Osteoblast (primary cell): ENCODE measurements around the gene CUX1. TPM values are rescaled to one million over a fixed set of nuclear protein-coding genes. Genes with fewer than 3 reads are reported as not detected.

ENCODE experiments used
- DNase-seq: peaks from one replicate; pipeline ENCODE4 v3.0.0; 2011; ENCODE audit warnings: low spot score, mixed read lengths; ENCODE audit not compliant: insufficient read length; ENCODE audit errors: missing footprints
- H2AFZ ChIP-seq: 2 replicates; pipeline ENCODE4 v1.6.0; 2011; ENCODE audit warnings: mild to moderate bottlenecking, low read length
- H3K27ac ChIP-seq: 2 replicates; pipeline ENCODE4 v1.5.1; 2011; ENCODE audit warnings: mild to moderate bottlenecking, low read depth, low read length, moderate library complexity
- H3K27me3 ChIP-seq: 2 replicates; pipeline ENCODE4 v1.6.0; 2012; ENCODE audit warnings: mild to moderate bottlenecking, control low read depth, inconsistent platforms, low read length, moderate library complexity; ENCODE audit not compliant: insufficient read depth
- H3K36me3 ChIP-seq: 2 replicates; pipeline ENCODE4 v1.5.1; 2011; ENCODE audit warnings: mild to moderate bottlenecking, low read length, control low read depth, moderate library complexity; ENCODE audit not compliant: insufficient read depth
- H3K4me1 ChIP-seq: 2 replicates; pipeline ENCODE4 v1.5.1; 2011; ENCODE audit warnings: mild to moderate bottlenecking, low read length, control low read depth, moderate library complexity; ENCODE audit not compliant: insufficient read depth
- H3K4me2 ChIP-seq: 2 replicates; pipeline ENCODE4 v1.6.0; 2011; ENCODE audit warnings: mild to moderate bottlenecking, low read length; ENCODE audit not compliant: insufficient read depth
- H3K4me3 ChIP-seq: fragments of 200-600 bp; sonication (generic); 3 replicates; pipeline ENCODE4 v1.5.1; 2012; ENCODE audit warnings: mild to moderate bottlenecking, low read length, inconsistent platforms; ENCODE audit not compliant: insufficient read depth
- H3K79me2 ChIP-seq: 2 replicates; pipeline ENCODE4 v1.6.0; 2012; ENCODE audit warnings: mild to moderate bottlenecking, low read length, control low read depth, inconsistent platforms; ENCODE audit not compliant: insufficient read depth
- H3K9me3 ChIP-seq: 2 replicates; pipeline ENCODE4 v1.5.1; 2011; ENCODE audit warnings: low read depth, low read length, control low read depth
- H4K20me1 ChIP-seq: 2 replicates; pipeline ENCODE4 v1.6.0; 2012; ENCODE audit warnings: mild to moderate bottlenecking, low read length, control low read depth; ENCODE audit not compliant: insufficient read depth
- total RNA-seq: library from RNA; depleted of rRNA; stranded (reverse); fragments of >200 nt; gene quantifications from 2 replicates; pipeline ENCODE4 v1.2.3, GENCODE V29; 2012
- TF ChIP-seq, protein P1 (sequence below): IDR thresholded peaks from 2 replicates; pipeline ENCODE4 v1.5.1; 2011; ENCODE audit warnings: mild to moderate bottlenecking, low read depth, low read length, moderate library complexity; ENCODE audit errors: extremely low read depth

CUX1 gene
- total RNA-seq, 1 donor = 41.6 TPM

DNA sequence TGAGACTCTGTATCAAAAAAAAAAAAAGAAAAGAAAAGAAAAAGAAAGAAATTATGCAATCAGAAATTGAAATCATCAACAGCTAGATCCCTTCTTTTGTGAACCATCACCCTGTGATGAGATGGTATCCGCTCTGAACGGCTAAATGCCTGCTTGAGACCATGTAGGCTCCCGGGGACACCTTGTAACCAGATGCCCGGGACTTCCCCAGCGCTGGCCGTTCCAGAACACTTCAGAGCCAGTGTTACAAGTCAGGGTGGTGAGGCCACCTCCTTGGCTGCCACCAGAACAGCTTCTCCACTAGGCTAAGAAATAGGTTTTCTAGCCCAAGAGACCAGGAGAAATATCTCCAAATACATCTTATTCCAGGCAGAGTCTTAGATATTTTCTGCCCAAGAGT lies 349.8 kb downstream of the CUX1 start:
- Histone ChIP-seq H4K20me1 (no peaks in the 10 kb centered on the region), H3K4me2 (no peak overlapping the region), H3K27ac (no peak overlapping the region), H3K4me1 (peaks cover 16% of the 10 kb centered on the region), H3K36me3 (no peaks in the 10 kb centered on the region), H3K27me3 (no peaks in the 10 kb centered on the region), H2AFZ (no peak overlapping the region), H3K79me2 (no peaks in the 10 kb centered on the region), H3K9me3 (no peaks in the 10 kb centered on the region), H3K4me3 (no peak overlapping the region)
- no peak for DNase-seq
- TF ChIP-seq, protein P1, sequence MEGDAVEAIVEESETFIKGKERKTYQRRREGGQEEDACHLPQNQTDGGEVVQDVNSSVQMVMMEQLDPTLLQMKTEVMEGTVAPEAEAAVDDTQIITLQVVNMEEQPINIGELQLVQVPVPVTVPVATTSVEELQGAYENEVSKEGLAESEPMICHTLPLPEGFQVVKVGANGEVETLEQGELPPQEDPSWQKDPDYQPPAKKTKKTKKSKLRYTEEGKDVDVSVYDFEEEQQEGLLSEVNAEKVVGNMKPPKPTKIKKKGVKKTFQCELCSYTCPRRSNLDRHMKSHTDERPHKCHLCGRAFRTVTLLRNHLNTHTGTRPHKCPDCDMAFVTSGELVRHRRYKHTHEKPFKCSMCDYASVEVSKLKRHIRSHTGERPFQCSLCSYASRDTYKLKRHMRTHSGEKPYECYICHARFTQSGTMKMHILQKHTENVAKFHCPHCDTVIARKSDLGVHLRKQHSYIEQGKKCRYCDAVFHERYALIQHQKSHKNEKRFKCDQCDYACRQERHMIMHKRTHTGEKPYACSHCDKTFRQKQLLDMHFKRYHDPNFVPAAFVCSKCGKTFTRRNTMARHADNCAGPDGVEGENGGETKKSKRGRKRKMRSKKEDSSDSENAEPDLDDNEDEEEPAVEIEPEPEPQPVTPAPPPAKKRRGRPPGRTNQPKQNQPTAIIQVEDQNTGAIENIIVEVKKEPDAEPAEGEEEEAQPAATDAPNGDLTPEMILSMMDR = no peak

GRCh38 chr7:102169651-102170392 lies 352.4 kb downstream of the CUX1 start:
- Histone ChIP-seq H2AFZ (no peak overlapping the region), H3K9me3 (no peaks in the 10 kb centered on the region), H3K4me3 (peak overlapping the region; percentile 42), H3K4me1 (peaks cover 16% of the 10 kb centered on the region), H3K36me3 (no peaks in the 10 kb centered on the region), H4K20me1 (no peaks in the 10 kb centered on the region), H3K79me2 (no peaks in the 10 kb centered on the region), H3K27me3 (no peaks in the 10 kb centered on the region), H3K4me2 (peak overlapping the region; percentile 67), H3K27ac (peak overlapping the region; percentile 83)
- TF ChIP-seq, protein P1 = no peak
- no peak for DNase-seq

DNA sequence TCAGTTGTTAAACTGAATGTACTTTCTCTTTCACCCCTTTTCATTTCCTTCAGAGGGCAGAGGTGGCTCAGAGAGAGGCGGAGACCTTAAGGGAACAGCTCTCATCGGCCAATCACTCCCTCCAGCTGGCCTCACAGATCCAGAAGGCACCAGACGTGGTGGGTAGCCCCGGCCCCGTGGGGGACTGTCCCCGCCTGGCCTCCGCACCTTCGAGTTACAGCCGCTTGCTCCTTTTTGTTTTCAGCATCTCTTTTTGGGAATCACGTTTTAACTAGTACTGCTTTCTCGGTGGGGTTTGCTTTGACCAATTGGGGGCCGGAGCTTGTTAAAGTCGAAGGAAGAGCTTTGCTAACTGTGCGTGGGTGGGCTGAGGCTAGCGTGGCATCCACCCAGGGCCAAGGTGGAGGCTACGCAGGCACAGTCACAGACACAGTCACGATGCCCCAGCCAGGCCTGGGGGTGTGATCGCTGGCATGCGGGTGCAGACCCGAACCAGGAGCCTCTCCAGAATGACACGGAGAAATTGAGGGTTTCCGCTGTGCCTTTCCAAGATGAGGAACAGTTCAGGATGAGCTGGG lies 353.1 kb downstream of the CUX1 start:
- Histone ChIP-seq H3K4me3 (peak overlapping the region; percentile 42), H3K36me3 (no peaks in the 10 kb centered on the region), H2AFZ (peak overlapping the region; percentile 27), H3K27ac (peak overlapping the region; percentile 83), H4K20me1 (no peaks in the 10 kb centered on the region), H3K4me2 (peak overlapping the region; percentile 67), H3K79me2 (no peaks in the 10 kb centered on the region), H3K9me3 (no peaks in the 10 kb centered on the region), H3K4me1 (peaks cover 16% of the 10 kb centered on the region), H3K27me3 (no peaks in the 10 kb centered on the region)
- TF ChIP-seq, protein P1 = no peak
- peak; percentile 88 for DNase-seq

DNA sequence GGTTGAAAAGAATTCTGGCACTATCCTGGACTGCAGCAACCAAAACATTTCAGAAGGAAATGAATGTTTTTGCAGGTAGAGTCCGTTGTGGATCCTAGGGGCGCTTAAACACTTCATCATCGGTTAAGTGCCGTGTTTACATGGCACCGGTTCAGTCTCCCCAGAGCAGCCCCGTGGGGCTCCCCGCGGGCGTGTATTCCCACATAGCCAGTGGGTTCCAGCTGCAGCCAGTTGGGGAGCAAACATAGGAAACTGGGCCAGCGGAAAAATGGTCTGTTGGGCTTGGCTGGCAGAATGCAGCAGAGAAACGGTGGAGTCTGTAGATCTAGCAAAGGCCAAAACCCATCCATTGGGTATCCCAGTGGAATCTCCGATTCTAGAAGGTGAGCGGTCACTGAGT lies 356.2 kb downstream of the CUX1 start:
- Histone ChIP-seq H3K4me3 (no peak overlapping the region), H3K79me2 (no peaks in the 10 kb centered on the region), H2AFZ (no peak overlapping the region), H3K4me2 (no peak overlapping the region), H4K20me1 (no peaks in the 10 kb centered on the region), H3K27ac (no peak overlapping the region), H3K27me3 (no peaks in the 10 kb centered on the region), H3K36me3 (no peaks in the 10 kb centered on the region), H3K9me3 (no peaks in the 10 kb centered on the region), H3K4me1 (peaks cover 16% of the 10 kb centered on the region)
- TF ChIP-seq, protein P1 = no peak
- DNase-seq = no peak
